Keratinocyte (primary cell): ENCODE results near the gene MBD3L5. TPM values are rescaled to one million over a fixed set of nuclear protein-coding genes. Genes with fewer than 3 reads are reported as not detected.

Experiments used
- DNase-seq: peaks from one replicate; pipeline ENCODE4 v3.0.0-alpha.2; 2011; ENCODE audit warnings: low read depth, missing footprints, low spot score
- FAIRE-seq: peaks from 2 replicates; lab custom pipeline; 2011; peaks lifted over from hg19 to GRCh38; lab: Jason Lieb, UNC
- H2AFZ ChIP-seq: 2 replicates; pipeline ENCODE4 v1.6.0; 2012; ENCODE audit warnings: low read length, control low read depth, inconsistent platforms; ENCODE audit not compliant: control insufficient read depth
- H3K27ac ChIP-seq: 2 replicates; pipeline ENCODE4 v1.5.1; 2011; ENCODE audit warnings: low read length; ENCODE audit not compliant: control insufficient read depth, insufficient read depth
- H3K27me3 ChIP-seq: 3 replicates; pipeline ENCODE4 v1.6.0; 2011; ENCODE audit warnings: low read length; ENCODE audit not compliant: control insufficient read depth, insufficient read depth; ENCODE audit errors: extremely low read depth
- H3K36me3 ChIP-seq, 2 experiments: 2 replicates in 1 of 2; 3 replicates in 1 of 2; pipeline ENCODE4 v1.5.1; 2011; ENCODE audit warnings: low read length in 2 of 2, mild to moderate bottlenecking in 1 of 2; ENCODE audit not compliant: control insufficient read depth in 2 of 2, insufficient read depth in 2 of 2; ENCODE audit errors: extremely low read depth in 1 of 2
- H3K4me1 ChIP-seq: 3 replicates; pipeline ENCODE4 v1.5.1; 2011; ENCODE audit warnings: low read length; ENCODE audit not compliant: control insufficient read depth, insufficient read depth; ENCODE audit errors: extremely low read depth
- H3K4me2 ChIP-seq: 3 replicates; pipeline ENCODE4 v1.6.0; 2011; ENCODE audit warnings: low read depth, low read length; ENCODE audit not compliant: control insufficient read depth, insufficient read depth; ENCODE audit errors: extremely low read depth
- H3K4me3 ChIP-seq, 3 experiments: fragments of 200-600 bp in 1 of 3; sonication (generic) in 1 of 3; 2 replicates in 2 of 3; 3 replicates in 1 of 3; pipeline ENCODE4 v1.5.1; 2011 to 2016; ENCODE audit warnings: low read length in 3 of 3, mild to moderate bottlenecking in 3 of 3, control low read depth in 2 of 3, inconsistent platforms in 1 of 3, low read depth in 1 of 3, mixed read lengths in 1 of 3, mixed run types in 1 of 3, moderate library complexity in 1 of 3; ENCODE audit not compliant: control insufficient read depth in 2 of 3, insufficient read depth in 2 of 3; ENCODE audit errors: extremely low read depth in 1 of 3
- H3K79me2 ChIP-seq: 2 replicates; pipeline ENCODE4 v1.6.0; 2012; ENCODE audit warnings: low read length; ENCODE audit not compliant: control insufficient read depth, insufficient read depth
- H3K9ac ChIP-seq: 3 replicates; pipeline ENCODE4 v1.6.0; 2011; ENCODE audit warnings: low read length; ENCODE audit not compliant: control insufficient read depth, insufficient read depth; ENCODE audit errors: extremely low read depth
- H3K9me1 ChIP-seq: 3 replicates; pipeline ENCODE4 v1.6.0; 2011; ENCODE audit warnings: low read length; ENCODE audit not compliant: control insufficient read depth, insufficient read depth; ENCODE audit errors: extremely low read depth
- H3K9me3 ChIP-seq: 2 replicates; pipeline ENCODE4 v1.5.1; 2012; ENCODE audit warnings: low read depth, low read length; ENCODE audit not compliant: control insufficient read depth
- H4K20me1 ChIP-seq: 3 replicates; pipeline ENCODE4 v1.6.0; 2011; ENCODE audit warnings: low read length; ENCODE audit not compliant: control insufficient read depth, insufficient read depth; ENCODE audit errors: extremely low read depth
- CTCF ChIP-seq, 3 experiments: IDR thresholded peaks in 1 of 3; conservative IDR thresholded peaks in 1 of 3; optimal IDR thresholded peaks in 1 of 3; 2 replicates in 2 of 3; 3 replicates in 1 of 3; pipeline versions ENCODE3 to v1.5.1; 2011; ENCODE audit warnings: low read length in 3 of 3, mild to moderate bottlenecking in 3 of 3, moderate library complexity in 2 of 3, control low read depth in 1 of 3, inconsistent platforms in 1 of 3; ENCODE audit not compliant: insufficient read depth in 2 of 3; ENCODE audit errors: extremely low read depth in 1 of 3
- EZH2 ChIP-seq: IDR thresholded peaks from one replicate; pipeline ENCODE4 v1.6.1; 2012; ENCODE audit warnings: inconsistent platforms, mild to moderate bottlenecking, low read length, moderate library complexity
- dilution Hi-C: fragments of 300-500 bp; cut with MboI; formaldehyde crosslinking; loops from one replicate; pipeline ENCODE4 v1.7.0; 2020; ENCODE audit warnings: low sequenced_read_pairs; ENCODE audit not compliant: extremely low pct_ligation_motif_present
- polyA plus RNA-seq, 5 experiments: library from polyadenylated mRNA; depleted of rRNA in 3 of 5; stranded (reverse) in 3 of 5; stranded (forward) in 1 of 5; unstranded in 1 of 5; fragments of >200 nt; gene quantifications; 1 replicate in 1 of 5; 2 replicates in 3 of 5; 3 replicates in 1 of 5; pipeline versions ENCODE4 v1.2.1 to v1.2.3, GENCODE V29; 2011 to 2012; ENCODE audit warnings: missing spikeins in 2 of 5, low read depth in 1 of 5, low replicate concordance in 1 of 5

Gene MBD3L5
- polyA plus RNA-seq, 1 donor (not counting 4 experiments of a cell fraction or from before 2014, with no cell fraction given): not detected

DNA sequence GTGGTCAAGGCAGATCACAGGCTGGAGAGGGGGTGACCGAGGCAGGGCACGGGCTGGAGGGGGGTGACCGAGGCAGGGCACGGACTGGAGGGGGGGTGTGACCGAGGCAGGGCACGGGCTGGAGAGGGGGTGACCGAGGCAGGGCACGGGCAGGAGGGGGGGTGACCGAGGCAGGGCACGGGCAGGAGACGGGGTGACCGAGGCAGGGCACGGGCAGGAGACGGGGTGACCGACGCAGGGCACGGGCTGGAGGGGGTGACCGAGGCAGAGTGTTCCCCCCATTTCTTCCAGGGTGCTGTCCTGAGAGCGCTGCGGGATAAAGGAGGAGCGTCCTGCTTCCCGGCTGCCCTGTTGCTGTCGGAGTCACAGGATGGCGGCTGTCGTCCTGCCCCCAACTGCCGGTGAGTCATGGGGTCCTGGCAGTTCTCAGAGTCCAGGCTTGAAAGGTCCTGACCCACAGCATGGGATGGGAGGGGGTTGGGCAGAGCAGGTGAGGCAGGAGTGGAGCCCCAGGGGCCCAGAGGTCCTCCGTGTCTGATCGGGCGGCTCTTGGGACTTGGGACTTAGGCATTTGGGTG is 44.4 kb downstream of the MBD3L5 start:
- no peaks in the 10 kb centered on the region for H3K9me1 ChIP-seq
- no peak for FAIRE-seq
- no peak for DNase-seq
- peaks cover 16% of the 10 kb centered on the region for H3K9me3 ChIP-seq
- H3K36me3 ChIP-seq: peaks cover 31 to 38% of the 10 kb centered on the region in 2 experiments
- no peak overlapping the region for H3K9ac ChIP-seq
- H3K4me3 ChIP-seq: no peak overlapping the region
- H2AFZ ChIP-seq: no peak overlapping the region
- dilution Hi-C loops: no loop called here
- no peak overlapping the region for H3K4me2 ChIP-seq
- H3K79me2 ChIP-seq: peaks cover 10% of the 10 kb centered on the region
- TF ChIP-seq CTCF (optimal IDR thresholded peaks at IDR 0.05 in 1 of 3, IDR thresholded peaks at IDR 0.05 in 1 of 3, conservative IDR thresholded peaks at IDR 0.05 in 1 of 3; ENCODE audit: extremely low read depth in 1 of 3, insufficient read depth in 2 of 3, low read length in 3 of 3) (no peak), EZH2 (no peak)
- no peak overlapping the region for H3K27ac ChIP-seq
- no peaks in the 10 kb centered on the region for H3K27me3 ChIP-seq
- no peaks in the 10 kb centered on the region for H4K20me1 ChIP-seq
- H3K4me1 ChIP-seq: peaks cover 6% of the 10 kb centered on the region

- no peak for DNase-seq
- no peak overlapping the region for H3K27ac ChIP-seq
- no peak overlapping the region for H3K4me2 ChIP-seq
- no peaks in the 10 kb centered on the region for H3K9me1 ChIP-seq
- H3K36me3 ChIP-seq: peaks cover 40 to 45% of the 10 kb centered on the region in 2 experiments
- no peak for FAIRE-seq
- H3K9ac ChIP-seq: no peak overlapping the region
- H2AFZ ChIP-seq: no peak overlapping the region
- no peaks in the 10 kb centered on the region for H3K79me2 ChIP-seq
- dilution Hi-C loops: no loop called here
- H3K9me3 ChIP-seq: peaks cover 24% of the 10 kb centered on the region
- no peaks in the 10 kb centered on the region for H3K4me1 ChIP-seq
- no peaks in the 10 kb centered on the region for H4K20me1 ChIP-seq
- TF ChIP-seq EZH2 (no peak), CTCF (optimal IDR thresholded peaks at IDR 0.05 in 1 of 3, IDR thresholded peaks at IDR 0.05 in 1 of 3, conservative IDR thresholded peaks at IDR 0.05 in 1 of 3; ENCODE audit: extremely low read depth in 1 of 3, insufficient read depth in 2 of 3, low read length in 3 of 3) (no peak)
- no peak overlapping the region for H3K4me3 ChIP-seq
- no peaks in the 10 kb centered on the region for H3K27me3 ChIP-seq
Observed at GRCh38 chr19:7076151-7076550, 45.8 kb downstream of the MBD3L5 start.
